ENCODE data around the gene SCAMP1. TPM values are rescaled to one million over a fixed set of nuclear protein-coding genes. Genes with fewer than 3 reads are reported as not detected.

The SCAMP1 gene
- total and polyA plus RNA-seq, 2 experiments from 2014 or later = 32.4 to 33.4 TPM

GRCh38 chr5:78500871-78501270 is 140.5 kb downstream of the SCAMP1 start:
- TF ChIP-seq CTCF (IDR thresholded peaks at IDR 0.05; ENCODE audit: low read depth, low read length) = no peak
- Histone ChIP-seq H3K36me3 (no peaks in the 10 kb centered on the region), H3K4me3 (no peak overlapping the region), H3K27me3 (no peaks in the 10 kb centered on the region), H3K4me1 (ENCODE audit: low read depth) (peaks cover 91% of the 10 kb centered on the region), H3K9me3 (ENCODE audit: low read depth) (no peaks in the 10 kb centered on the region), H3K27ac (peak overlapping the region; percentile 72)
- DNase-seq (ENCODE audit: low read depth in 1 of 2, low spot score in 1 of 2) = no peak

- H3K36me3 ChIP-seq = no peaks in the 10 kb centered on the region
- peaks cover 91% of the 10 kb centered on the region for H3K4me1 ChIP-seq (ENCODE audit: low read depth)
- no peak overlapping the region for H3K4me3 ChIP-seq
- H3K9me3 ChIP-seq (ENCODE audit: low read depth) = no peaks in the 10 kb centered on the region
- H3K27me3 ChIP-seq = no peaks in the 10 kb centered on the region
- no peak for TF ChIP-seq CTCF (IDR thresholded peaks at IDR 0.05; ENCODE audit: low read depth, low read length)
- no peak for DNase-seq (ENCODE audit: low read depth in 1 of 2, low spot score in 1 of 2)
- peak overlapping the region; percentile 72 for H3K27ac ChIP-seq
Observed at GRCh38 chr5:78501411-78502352, 141.3 kb downstream of the SCAMP1 start.

- Histone ChIP-seq H3K27ac (peak overlapping the region; percentile 87), H3K4me1 (ENCODE audit: low read depth) (peaks cover 92% of the 10 kb centered on the region)
Observed at GRCh38 chr5:78503958-78504653, 143.7 kb downstream of the SCAMP1 start.

GRCh38 chr5:78504704-78505677 is 144.6 kb downstream of the SCAMP1 start:
- Histone ChIP-seq H3K4me3 (no peak overlapping the region), H3K36me3 (no peaks in the 10 kb centered on the region), H3K9me3 (ENCODE audit: low read depth) (no peaks in the 10 kb centered on the region), H3K4me1 (ENCODE audit: low read depth) (peaks cover 92% of the 10 kb centered on the region), H3K27ac (peak overlapping the region; percentile 87), H3K27me3 (no peaks in the 10 kb centered on the region)
- peak; percentile 45 to 99 for DNase-seq (ENCODE audit: low read depth in 1 of 2, low spot score in 1 of 2)
- no peak for TF ChIP-seq CTCF (IDR thresholded peaks at IDR 0.05; ENCODE audit: low read depth, low read length)

More at GRCh38 chr5:78503958-78504653, 143.7 kb downstream of the SCAMP1 start:
- DNase-seq (ENCODE audit: low read depth in 1 of 2, low spot score in 1 of 2) = no peak
- H3K9me3 ChIP-seq (ENCODE audit: low read depth) = no peaks in the 10 kb centered on the region
- H3K4me3 ChIP-seq = no peak overlapping the region
- H3K27me3 ChIP-seq = no peaks in the 10 kb centered on the region
- TF ChIP-seq CTCF (IDR thresholded peaks at IDR 0.05; ENCODE audit: low read depth, low read length) = no peak
- no peaks in the 10 kb centered on the region for H3K36me3 ChIP-seq

GRCh38 chr5:78505860-78506259 is 145.4 kb downstream of the SCAMP1 start:
- Histone ChIP-seq H3K9me3 (ENCODE audit: low read depth) (no peaks in the 10 kb centered on the region), H3K36me3 (no peaks in the 10 kb centered on the region), H3K27ac (peak overlapping the region; percentile 87), H3K27me3 (no peaks in the 10 kb centered on the region), H3K4me1 (ENCODE audit: low read depth) (peaks cover 92% of the 10 kb centered on the region), H3K4me3 (no peak overlapping the region)
- no peak for DNase-seq (ENCODE audit: low read depth in 1 of 2, low spot score in 1 of 2)
- no peak for TF ChIP-seq CTCF (IDR thresholded peaks at IDR 0.05; ENCODE audit: low read depth, low read length)

Measured in cardiac muscle cell (in vitro differentiated cells and primary cell).